SK-N-SH (cell line): ENCODE data around the gene PSMB8. TPM values are rescaled to one million over a fixed set of nuclear protein-coding genes. Genes with fewer than 3 reads are reported as not detected.

Experiments used
- CTCF ChIA-PET: fragments of 300-600, 350-600 bp; formaldehyde crosslinking; extraction: SDS; loops from one replicate; lab custom pipeline; 2021; lab: Yijun Ruan, JAX
- POLR2A ChIA-PET: fragments of 350-600 bp; sonication (Branson Sonifier 250); formaldehyde crosslinking; extraction: SDS; loops from one replicate; lab custom pipeline; 2020; ENCODE audit warnings: antibody characterized with exemption, inconsistent platforms; lab: Yijun Ruan, JAX
- DNase-seq: peaks from one replicate; pipeline ENCODE4 v3.0.0; 2012
- H2AFZ ChIP-seq: fragments of 200-600 bp; sonication (generic); 2 replicates; pipeline ENCODE4 v1.8.1; 2016; ENCODE audit warnings: antibody characterized with exemption, mild to moderate bottlenecking, low read depth
- H3F3A ChIP-seq: fragments of 200-600 bp; sonication (generic); replicated peaks from 2 replicates; pipeline ENCODE3; 2016; ENCODE audit warnings: antibody characterized with exemption, mild to moderate bottlenecking; ENCODE audit not compliant: insufficient read depth
- H3K27ac ChIP-seq, 2 experiments: fragments of 200-500 bp in 1 of 2; fragments of 200-600 bp in 1 of 2; sonication (Bioruptor generic) in 1 of 2; sonication (generic), shearing (Covaris generic) in 1 of 2; 2 replicates each; pipeline versions ENCODE4 v1.5.1 to v1.6.1; 2014 to 2016; ENCODE audit warnings: low read depth in 2 of 2, inconsistent platforms in 1 of 2, low read length in 1 of 2, mild to moderate bottlenecking in 1 of 2, mixed read lengths in 1 of 2
- H3K27me3 ChIP-seq: fragments of 200-600 bp; sonication (generic), shearing (Covaris generic); 2 replicates; pipeline ENCODE4 v1.6.1; 2016; ENCODE audit warnings: mixed run types; ENCODE audit not compliant: insufficient read depth
- H3K36me3 ChIP-seq, 2 experiments: fragments of 200-500 bp in 1 of 2; fragments of 200-600 bp in 1 of 2; sonication (Bioruptor generic) in 1 of 2; sonication (generic) in 1 of 2; replicated peaks in 1 of 2; 2 replicates each; pipeline versions ENCODE3 to v1.5.1; 2014 to 2016; ENCODE audit warnings: low read length in 1 of 2, mild to moderate bottlenecking in 1 of 2; ENCODE audit not compliant: insufficient read depth in 2 of 2, control insufficient read depth in 1 of 2
- H3K4me1 ChIP-seq, 2 experiments: fragments of 200-500 bp in 1 of 2; fragments of 200-600 bp in 1 of 2; sonication (Bioruptor generic) in 1 of 2; sonication (generic), shearing (Covaris generic) in 1 of 2; 2 replicates each; pipeline versions ENCODE4 v1.5.1 to v1.6.1; 2014 to 2016; ENCODE audit warnings: low read depth in 1 of 2, low read length in 1 of 2, mixed run types in 1 of 2; ENCODE audit not compliant: insufficient read depth in 2 of 2, control insufficient read depth in 1 of 2
- H3K4me2 ChIP-seq: fragments of 200-600 bp; sonication (generic), shearing (Covaris generic); 2 replicates; pipeline ENCODE4 v1.6.1; 2017; ENCODE audit warnings: mixed run types
- H3K4me3 ChIP-seq, 2 experiments: fragments of 200-500 bp in 1 of 2; fragments of 200-600 bp in 1 of 2; sonication (Bioruptor generic) in 1 of 2; sonication (generic), shearing (Covaris generic) in 1 of 2; 2 replicates each; pipeline versions ENCODE4 v1.5.1 to v1.8.1; 2014 to 2016; ENCODE audit warnings: low read depth in 2 of 2, inconsistent platforms in 1 of 2, low read length in 1 of 2, mild to moderate bottlenecking in 1 of 2, mixed read lengths in 1 of 2, moderate library complexity in 1 of 2
- H3K79me2 ChIP-seq: fragments of 200-600 bp; sonication (generic); 2 replicates; pipeline ENCODE4 v1.8.1; 2017; ENCODE audit warnings: mild to moderate bottlenecking; ENCODE audit not compliant: insufficient read depth
- H3K9ac ChIP-seq: fragments of 200-600 bp; sonication (generic); 2 replicates; pipeline ENCODE4 v1.6.1; 2017; ENCODE audit warnings: mixed run types
- H3K9me2 ChIP-seq: fragments of 200-600 bp; sonication (generic); 2 replicates; pipeline ENCODE4 v1.6.1; 2017; ENCODE audit warnings: mixed run types
- H3K9me3 ChIP-seq: fragments of 200-600 bp; sonication (generic); 2 replicates; pipeline ENCODE4 v1.6.1; 2017; ENCODE audit warnings: mixed run types, mild to moderate bottlenecking, moderate library complexity
- H4K20me1 ChIP-seq: fragments of 200-600 bp; sonication (generic); 2 replicates; pipeline ENCODE4 v1.6.1; 2017; ENCODE audit warnings: mild to moderate bottlenecking, mixed run types; ENCODE audit not compliant: insufficient read depth
- CHD2 ChIP-seq: fragments of 150-350 bp; IDR thresholded peaks from 2 replicates; pipeline ENCODE4 v1.6.1; 2018; ENCODE audit warnings: low read length; ENCODE audit not compliant: partially characterized antibody
- CTCF ChIP-seq: fragments of 200-600 bp; sonication (generic); IDR thresholded peaks from 2 replicates; pipeline ENCODE4 v1.6.1; 2017; ENCODE audit warnings: antibody characterized with exemption, mild to moderate bottlenecking, moderate library complexity
- ELF1 ChIP-seq: IDR thresholded peaks from 2 replicates; pipeline ENCODE4 v1.4.0; 2012
- EZH2phosphoT487 ChIP-seq: fragments of 200-600 bp; sonication (generic); IDR thresholded peaks from 2 replicates; pipeline ENCODE4 v1.6.1; 2017; ENCODE audit warnings: low read depth, mixed run types, mild to moderate bottlenecking, antibody characterized with exemption, moderate library complexity, borderline replicate concordance
- FOSL2 ChIP-seq: IDR thresholded peaks from 2 replicates; pipeline ENCODE4 v1.4.0; 2012; ENCODE audit warnings: low read depth, mild to moderate bottlenecking, moderate library complexity, borderline replicate concordance
- FOXJ3 ChIP-seq: sonication (generic); formaldehyde crosslinking; IDR thresholded peaks from 2 replicates; pipeline ENCODE4 v1.5.1; 2020; ENCODE audit warnings: mild to moderate bottlenecking, missing genetic modification reagents
- GATA2 ChIP-seq: sonication (generic); formaldehyde crosslinking; IDR thresholded peaks from 2 replicates; pipeline ENCODE4 v1.5.0; 2020; ENCODE audit warnings: mild to moderate bottlenecking, missing genetic modification reagents
- IRF3 ChIP-seq: fragments of 150-350 bp; IDR thresholded peaks from 2 replicates; pipeline ENCODE4 v1.6.1; 2016; ENCODE audit warnings: mild to moderate bottlenecking, low read depth, low read length
- JUND ChIP-seq: IDR thresholded peaks from 2 replicates; pipeline ENCODE4 v1.4.0; 2012
- MXI1 ChIP-seq: IDR thresholded peaks from 2 replicates; pipeline ENCODE4 v1.6.1; 2012; ENCODE audit warnings: mild to moderate bottlenecking, low read depth, low read length, improper control_type of control experiment
- NRF1 ChIP-seq: IDR thresholded peaks from 2 replicates; pipeline ENCODE4 v1.6.1; 2012; ENCODE audit warnings: low read depth, mild to moderate bottlenecking, low read length
- POLR2AphosphoS5 ChIP-seq: IDR thresholded peaks from 2 replicates; pipeline ENCODE4 v1.6.1; 2012; ENCODE audit warnings: low read depth, low read length
- RAD21 ChIP-seq: IDR thresholded peaks from 2 replicates; pipeline ENCODE4 v1.6.1; 2012; ENCODE audit warnings: mild to moderate bottlenecking, low read length
- RCOR1 ChIP-seq: fragments of 150-350 bp; IDR thresholded peaks from 2 replicates; pipeline ENCODE4 v1.6.1; 2017; ENCODE audit warnings: antibody characterized with exemption, low read length
- RXRA ChIP-seq: IDR thresholded peaks from 2 replicates; pipeline ENCODE4 v1.4.0; 2012; ENCODE audit warnings: low read depth, mild to moderate bottlenecking, borderline replicate concordance
- SIN3A ChIP-seq: IDR thresholded peaks from 2 replicates; pipeline ENCODE4 v1.6.1; 2012; ENCODE audit warnings: low read depth, mild to moderate bottlenecking, low read length, moderate library complexity, borderline replicate concordance
- SMC3 ChIP-seq: IDR thresholded peaks from 2 replicates; pipeline ENCODE4 v1.6.1; 2012; ENCODE audit warnings: low read depth, low read length, improper control_type of control experiment
- TEAD4 ChIP-seq: IDR thresholded peaks from 2 replicates; pipeline ENCODE4 v1.4.0; 2012; ENCODE audit warnings: mild to moderate bottlenecking, borderline replicate concordance; ENCODE audit not compliant: insufficient read depth
- USF1 ChIP-seq: IDR thresholded peaks from 2 replicates; pipeline ENCODE4 v1.4.0; 2012; ENCODE audit warnings: low read depth, borderline replicate concordance
- USF2 ChIP-seq: fragments of 150-350 bp; IDR thresholded peaks from 2 replicates; pipeline ENCODE4 v1.6.1; 2017; ENCODE audit warnings: antibody characterized with exemption, low read length, low read depth, borderline replicate concordance
- WGBS: methylation state at CpG from one replicate; pipeline ENCODE4 v1.1.6; 2017; ENCODE audit warnings: low lambda C conversion rate; 5-methylcytosine and 5-hydroxymethylcytosine counted together
- polyA plus RNA-seq, 3 experiments: library from polyadenylated mRNA; depleted of rRNA; stranded (reverse); fragments of >200 nt; gene quantifications; 2 replicates each; pipeline ENCODE4 v1.2.3, GENCODE V29; 2012

PSMB8 gene
- polyA plus RNA-seq, 1 of the 3 experiments (the other 2 are of a cell fraction), result 52.8 TPM

GRCh38 chr6:32799168-32799567 is 44.7 kb downstream of the PSMB8 start:
- Histone ChIP-seq H3F3A (no peaks in the 10 kb centered on the region), H3K27ac (no peak overlapping the region), H3K9me3 (no peaks in the 10 kb centered on the region), H3K36me3 (no peaks in the 10 kb centered on the region), H4K20me1 (no peaks in the 10 kb centered on the region), H3K9ac (no peak overlapping the region), H2AFZ (no peak overlapping the region), H3K4me3 (no peak overlapping the region), H3K27me3 (peaks cover 25% of the 10 kb centered on the region; the same call in 1 of the 2 replicates), H3K4me1 (no peaks in the 10 kb centered on the region; a peak in 1 of 4 replicates), H3K9me2 (no peaks in the 10 kb centered on the region), H3K4me2 (no peak overlapping the region), H3K79me2 (no peaks in the 10 kb centered on the region)
- ChIA-PET CTCF (interaction anchor here (0.7 to 2.1 kb wide), 8 partner anchors 11 to 384 kb away, joined by 3 to 9 read pairs (median 4); partner anchors contain the start of gene TAP2), POLR2A (no interaction called here)
- TF ChIP-seq POLR2AphosphoS5 (no peak), IRF3 (no peak), RCOR1 (no peak), ELF1 (no peak), USF1 (no peak), FOXJ3 (no peak), EZH2phosphoT487 (no peak)
- no peak for DNase-seq
- 8% methylated on average over 3 of the region's 3 CpGs for WGBS

GRCh38 chr6:32796848-32797776 is 46.7 kb downstream of the PSMB8 start:
- H2AFZ ChIP-seq, result peak overlapping the region; percentile 92
- H3K4me1 ChIP-seq, result no peaks in the 10 kb centered on the region; a peak in 1 of 4 replicates
- no peak for TF ChIP-seq NRF1
- TF ChIP-seq JUND, result no peak
- no peak for TF ChIP-seq RCOR1
- no peak for TF ChIP-seq GATA2 (CRISPR knock-in tag)
- 0 out of 2 replicates have a peak, but pooled peaks have one; percentile 14 for TF ChIP-seq ELF1
- TF ChIP-seq CTCF, result peak; percentile 83
- TF ChIP-seq USF2, result no peak
- TF ChIP-seq FOXJ3, result no peak
- no peak for TF ChIP-seq TEAD4
- no peak for TF ChIP-seq CHD2
- no peak for TF ChIP-seq IRF3
- no peak for TF ChIP-seq RXRA
- no peak for TF ChIP-seq FOSL2
- peak; percentile 78 for TF ChIP-seq RAD21
- peak; percentile 61 for TF ChIP-seq SMC3
- TF ChIP-seq SIN3A, result no peak
- no peak for TF ChIP-seq MXI1
- TF ChIP-seq, all 33 proteins: peak for 4
- Histone ChIP-seq H3K27ac (no peak overlapping the region), H3K9ac (no peak overlapping the region), H3K27me3 (peaks cover 37% of the 10 kb centered on the region; the same call in 1 of the 2 replicates), H3K36me3 (no peaks in the 10 kb centered on the region), H3K4me3 (peak overlapping the region; percentile 25 to 52), H3F3A (no peaks in the 10 kb centered on the region), H4K20me1 (no peaks in the 10 kb centered on the region), H3K9me3 (no peaks in the 10 kb centered on the region), H3K9me2 (no peaks in the 10 kb centered on the region), H3K79me2 (no peaks in the 10 kb centered on the region), H3K4me2 (peak overlapping the region; percentile 60)
- WGBS, result 4% methylated on average over 30 of the region's 30 CpGs
- CTCF ChIA-PET, result interaction anchor here (0.6 to 2.6 kb wide), 13 partner anchors 10 to 558 kb away, joined by 3 to 21 read pairs (median 3); partner anchors contain the start of gene TAP2
- peak; percentile 48 for DNase-seq
- POLR2A ChIA-PET, result no interaction called here
